LNCAP (cell line): ENCODE results near the gene ATG101.

Experiments
- CTCF ChIP-seq: fragments of 450-650 bp; IDR thresholded peaks from 2 replicates; pipeline ENCODE4 v1.5.1; 2017; ENCODE audit warnings: mild to moderate bottlenecking

The ATG101 gene

GRCh38 chr12:52121824-52122539, 52.2 kb downstream of the ATG101 start:
- peak; percentile 81 for TF ChIP-seq CTCF

- no peak for TF ChIP-seq CTCF
These were observed 52.7 kb downstream of the ATG101 start for GRCh38 chr12:52122540-52122871.

- TF ChIP-seq CTCF, result no peak
These were observed 53.1 kb downstream of the ATG101 start for GRCh38 chr12:52122904-52123303.

GRCh38 chr12:52123487-52124186, 53.9 kb downstream of the ATG101 start:
- TF ChIP-seq CTCF, result no peak

GRCh38 chr12:52125476-52125900, 55.7 kb downstream of the ATG101 start:
- no peak for TF ChIP-seq CTCF

GRCh38 chr12:52126050-52126604, 56.3 kb downstream of the ATG101 start:
- no peak for TF ChIP-seq CTCF
